ENCODE results near the gene PAX2. TPM values are rescaled to one million over a fixed set of nuclear protein-coding genes. Genes with fewer than 3 reads are reported as not detected.

PAX2 gene
- total RNA-seq, 1 experiment from 2014 or later: 0.09 TPM

GRCh38 chr10:100773646-100774045, 28.3 kb downstream of the PAX2 start (continued):
- TF ChIP-seq RORB (CRISPR knock-in tag; IDR thresholded peaks at IDR 0.05): no peak
- TF ChIP-seq NR1H2 (CRISPR knock-in tag; IDR thresholded peaks at IDR 0.05): no peak
- TF ChIP-seq GRHL2 (CRISPR knock-in tag; IDR thresholded peaks at IDR 0.05; ENCODE audit: insufficient replicate concordance, severe bottlenecking): no peak
- no peak for TF ChIP-seq MXD4 (CRISPR knock-in tag; IDR thresholded peaks at IDR 0.05; ENCODE audit: borderline replicate concordance)
- no peak for TF ChIP-seq ERG (CRISPR knock-in tag; IDR thresholded peaks at IDR 0.05)
- TF ChIP-seq SOX15 (CRISPR knock-in tag; IDR thresholded peaks at IDR 0.05): no peak

GRCh38 chr10:100774223-100774622, 28.8 kb downstream of the PAX2 start:
- ATAC-seq (no peak), DNase-seq (ENCODE audit: low spot score) (no peak)
- Mint-ChIP-seq H3K27ac (no peak overlapping the region), H3K9me3 (no peaks in the 10 kb centered on the region), H3K4me3 (no peak overlapping the region), H3K4me1 (peaks cover 23% of the 10 kb centered on the region), H3K27me3 (ENCODE audit: low read depth) (peaks cover 28% of the 10 kb centered on the region), H3K36me3 (0 out of 2 replicates have a peak, but pooled peaks cover 2% of the 10 kb centered on the region)
- CTCF ChIA-PET: no interaction called here
- no peak for TF ChIP-seq USF1 (CRISPR knock-in tag; IDR thresholded peaks at IDR 0.05)
- no peak for TF ChIP-seq GABPB1 (CRISPR knock-in tag; IDR thresholded peaks at IDR 0.05)
- TF ChIP-seq TP53 (CRISPR knock-in tag; IDR thresholded peaks at IDR 0.05): no peak
- no peak for TF ChIP-seq SMAD4 (CRISPR knock-in tag; IDR thresholded peaks at IDR 0.05)
- no peak for TF ChIP-seq ZNF532 (CRISPR knock-in tag; IDR thresholded peaks at IDR 0.05; ENCODE audit: borderline replicate concordance)
- POLR2A ChIA-PET: no interaction called here

GRCh38 chr10:100774876-100775275, 29.5 kb downstream of the PAX2 start:
- CTCF ChIA-PET: interaction anchor here (1.3 to 1.9 kb wide), 2 partner anchors 16 to 42 kb away, joined by 3 to 9 read pairs; no protein-coding TSS in a partner anchor
- ATAC-seq (no peak), DNase-seq (ENCODE audit: low spot score) (no peak)
- POLR2A ChIA-PET: no interaction called here
- peaks cover 23% of the 10 kb centered on the region for H3K4me1 Mint-ChIP-seq
- no peak overlapping the region; the same call in 1 of the 2 replicates for H3K27ac Mint-ChIP-seq
- H3K36me3 Mint-ChIP-seq: 0 out of 2 replicates have a peak, but pooled peaks cover 2% of the 10 kb centered on the region
- H3K27me3 Mint-ChIP-seq (ENCODE audit: low read depth): peaks cover 32% of the 10 kb centered on the region
- no peak overlapping the region for H3K4me3 Mint-ChIP-seq
- no peaks in the 10 kb centered on the region; the same call in 1 of the 2 replicates for H3K9me3 Mint-ChIP-seq
- TF ChIP-seq IRF2 (CRISPR knock-in tag; IDR thresholded peaks at IDR 0.05; ENCODE audit: borderline replicate concordance, low read depth) (no peak), ATF6 (CRISPR knock-in tag; IDR thresholded peaks at IDR 0.05) (no peak), ZNF281 (CRISPR knock-in tag; IDR thresholded peaks at IDR 0.05) (no peak), AR (CRISPR knock-in tag; IDR thresholded peaks at IDR 0.05) (no peak), RORB (CRISPR knock-in tag; IDR thresholded peaks at IDR 0.05) (no peak), E2F4 (CRISPR knock-in tag; IDR thresholded peaks at IDR 0.05; ENCODE audit: borderline replicate concordance, low read depth) (no peak), ETV6 (CRISPR knock-in tag; IDR thresholded peaks at IDR 0.05) (no peak)

Measured in WTC11 (cell line).